Mucosa of descending colon (tissue), 3 donors: ENCODE results near the gene SAMD5. TPM values are rescaled to one million over a fixed set of nuclear protein-coding genes. Genes with fewer than 3 reads are reported as not detected.

Experiments used
- ATAC-seq: fragments of 200-7000 bp; cut with Tn5 transposase; one replicate; pipeline ENCODE4 v1.9.1; 2020; ENCODE audit warnings: mild to moderate bottlenecking, moderate library complexity
- DNase-seq, 3 donors: peaks; one replicate each; pipeline ENCODE4 v3.0.0-alpha.2; 2020
- H3K36me3 ChIP-seq: fragments of 200-600 bp; one replicate; pipeline ENCODE4 v1.8.0; 2021; ENCODE audit warnings: low read depth, mild to moderate bottlenecking
- H3K4me1 ChIP-seq: fragments of 200-600 bp; one replicate; pipeline ENCODE4 v1.8.0; 2021; ENCODE audit warnings: low read depth, mild to moderate bottlenecking
- H3K4me3 ChIP-seq: fragments of 200-600 bp; one replicate; pipeline ENCODE4 v1.8.0; 2021; ENCODE audit warnings: mild to moderate bottlenecking
- H3K9me3 ChIP-seq: fragments of 200-600 bp; one replicate; pipeline ENCODE4 v1.8.0; 2021; ENCODE audit warnings: mild to moderate bottlenecking
- intact Hi-C, 2 donors: fragments of 100-400 bp; cut with DNase I in 1 of 2; cut with micrococcal nuclease in 1 of 2; formaldehyde crosslinking; loops; one replicate each; pipeline versions ENCODE4 v1.11.0 to v1.11.1; 2022; cut with DNase I, micrococcal nuclease
- total RNA-seq, 3 donors: library from RNA; stranded (reverse); fragmentation: NEBNext Ultra II Directional in 2 of 3; extraction: Animal tissue kit (Norgen Biotek cat#: 25700) in 2 of 3; gene quantifications; one replicate each; pipeline versions ENCODE4 v1.2.1 to v1.2.4, GENCODE V29; 2021 to 2023
- TF ChIP-seq, protein P1 (sequence below): fragments of 200-600 bp; IDR thresholded peaks from one replicate; pipeline ENCODE4 v1.8.0; 2022; ENCODE audit warnings: antibody characterized with exemption, mild to moderate bottlenecking
- donor health status: DM: no; HTN: no; CAD: no; lungs with moderate emphysema.
- donor health status: DM: no; HTN: no; CAD: no.
- donor health status: DM: no; HTN: yes; CAD: no.

The SAMD5 gene
- total RNA-seq, 3 donors from 2014 or later: 4.7 to 11.1 (median 10.3) TPM

- no peaks in the 10 kb centered on the region for H3K4me1 ChIP-seq
- ATAC-seq: no peak
- TF ChIP-seq, protein P1, sequence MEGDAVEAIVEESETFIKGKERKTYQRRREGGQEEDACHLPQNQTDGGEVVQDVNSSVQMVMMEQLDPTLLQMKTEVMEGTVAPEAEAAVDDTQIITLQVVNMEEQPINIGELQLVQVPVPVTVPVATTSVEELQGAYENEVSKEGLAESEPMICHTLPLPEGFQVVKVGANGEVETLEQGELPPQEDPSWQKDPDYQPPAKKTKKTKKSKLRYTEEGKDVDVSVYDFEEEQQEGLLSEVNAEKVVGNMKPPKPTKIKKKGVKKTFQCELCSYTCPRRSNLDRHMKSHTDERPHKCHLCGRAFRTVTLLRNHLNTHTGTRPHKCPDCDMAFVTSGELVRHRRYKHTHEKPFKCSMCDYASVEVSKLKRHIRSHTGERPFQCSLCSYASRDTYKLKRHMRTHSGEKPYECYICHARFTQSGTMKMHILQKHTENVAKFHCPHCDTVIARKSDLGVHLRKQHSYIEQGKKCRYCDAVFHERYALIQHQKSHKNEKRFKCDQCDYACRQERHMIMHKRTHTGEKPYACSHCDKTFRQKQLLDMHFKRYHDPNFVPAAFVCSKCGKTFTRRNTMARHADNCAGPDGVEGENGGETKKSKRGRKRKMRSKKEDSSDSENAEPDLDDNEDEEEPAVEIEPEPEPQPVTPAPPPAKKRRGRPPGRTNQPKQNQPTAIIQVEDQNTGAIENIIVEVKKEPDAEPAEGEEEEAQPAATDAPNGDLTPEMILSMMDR: no peak
- H3K4me3 ChIP-seq: no peak overlapping the region
- intact Hi-C loops: no loop called here
- H3K36me3 ChIP-seq: no peaks in the 10 kb centered on the region
- no peak for DNase-seq
- no peaks in the 10 kb centered on the region for H3K9me3 ChIP-seq
Observed at GRCh38 chr6:147548921-147549475, 40.5 kb downstream of the SAMD5 start.

- H3K9me3 ChIP-seq: no peaks in the 10 kb centered on the region
- intact Hi-C loops: no loop called here
- ATAC-seq: no peak
- no peak overlapping the region for H3K4me3 ChIP-seq
- H3K4me1 ChIP-seq: no peaks in the 10 kb centered on the region
- TF ChIP-seq, protein P1: no peak
- DNase-seq: no peak
- H3K36me3 ChIP-seq: no peaks in the 10 kb centered on the region
Observed at GRCh38 chr6:147549531-147549930, 41.0 kb downstream of the SAMD5 start.

DNA sequence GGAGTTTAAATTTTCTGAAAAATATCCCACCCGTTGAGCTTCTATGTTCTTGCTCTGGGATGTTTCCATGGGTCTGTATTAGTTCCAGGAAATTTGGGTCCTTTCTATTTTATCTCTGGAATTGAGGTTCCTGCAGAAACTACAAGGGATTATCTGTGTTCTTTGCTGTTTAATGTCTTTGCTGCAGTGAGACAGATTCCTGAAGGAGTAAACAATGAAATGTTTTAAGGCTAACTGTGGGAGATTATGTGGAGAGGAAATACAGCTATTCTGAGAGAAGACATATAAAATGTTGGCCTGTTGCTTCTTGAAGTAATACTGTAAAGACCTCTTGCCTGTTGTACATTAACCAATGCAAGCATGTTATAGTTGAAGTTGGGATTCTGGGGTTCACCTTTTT is 43.5 kb downstream of the SAMD5 start:
- ATAC-seq (no peak), DNase-seq (no peak)
- H3K36me3 ChIP-seq: no peaks in the 10 kb centered on the region
- no peak overlapping the region for H3K4me3 ChIP-seq
- intact Hi-C loops: no loop called here
- TF ChIP-seq, protein P1: no peak
- H3K4me1 ChIP-seq: no peaks in the 10 kb centered on the region
- H3K9me3 ChIP-seq: no peaks in the 10 kb centered on the region

- TF ChIP-seq, protein P1: no peak
Observed at GRCh38 chr6:147553099-147553498, 44.6 kb downstream of the SAMD5 start.

DNA sequence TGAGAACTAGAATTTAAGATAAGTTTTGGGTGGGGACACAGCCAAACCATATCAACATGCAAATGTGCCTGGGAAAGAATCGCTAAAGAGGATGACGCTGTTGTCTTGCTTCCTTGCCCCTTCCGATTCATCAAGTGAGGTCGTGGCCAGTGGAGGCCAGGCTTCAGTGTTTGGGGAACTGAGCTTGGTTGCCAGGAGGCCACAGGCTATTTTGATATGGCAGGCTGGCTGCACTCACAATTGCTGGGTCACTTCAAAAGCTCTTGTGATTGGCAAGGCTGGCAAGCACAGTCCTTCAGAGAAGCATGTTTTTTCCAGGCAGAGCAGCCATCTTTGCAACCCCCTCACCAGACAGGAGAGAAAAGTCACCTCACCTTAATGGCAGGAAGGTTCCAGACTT is 45.8 kb downstream of the SAMD5 start:
- ATAC-seq: no peak
- peaks cover 2% of the 10 kb centered on the region for H3K4me1 ChIP-seq
- no peaks in the 10 kb centered on the region for H3K9me3 ChIP-seq
- no peak for DNase-seq
- intact Hi-C loops: no loop called here
- no peaks in the 10 kb centered on the region for H3K36me3 ChIP-seq
- TF ChIP-seq, protein P1: no peak
- H3K4me3 ChIP-seq: no peak overlapping the region

More at GRCh38 chr6:147553099-147553498, 44.6 kb downstream of the SAMD5 start:
- H3K9me3 ChIP-seq: no peaks in the 10 kb centered on the region
- DNase-seq (no peak), ATAC-seq (peak; percentile 47)
- no peaks in the 10 kb centered on the region for H3K36me3 ChIP-seq
- H3K4me1 ChIP-seq: no peaks in the 10 kb centered on the region
- H3K4me3 ChIP-seq: no peak overlapping the region
- intact Hi-C loops: no loop called here

- no peaks in the 10 kb centered on the region for H3K9me3 ChIP-seq
- ATAC-seq (peak; percentile 89), DNase-seq (peak; percentile 56 to 68 (median 62))
- intact Hi-C loops: no loop called here
- TF ChIP-seq, protein P1: no peak
- H3K36me3 ChIP-seq: no peaks in the 10 kb centered on the region
- H3K4me3 ChIP-seq: no peak overlapping the region
- H3K4me1 ChIP-seq: peaks cover 7% of the 10 kb centered on the region
Observed at GRCh38 chr6:147559006-147559405, 50.5 kb downstream of the SAMD5 start.
